Gastroesophageal sphincter (tissue), 4 donors: ENCODE data around the gene BCL2L2. TPM values are rescaled to one million over a fixed set of nuclear protein-coding genes. Genes with fewer than 3 reads are reported as not detected.

Experiments used
- ATAC-seq: fragments of 150-250 bp; one replicate; pipeline ENCODE4 v1.9.1; 2016; ENCODE audit warnings: mild to moderate bottlenecking, moderate library complexity
- H3K27ac ChIP-seq, 4 donors: fragments of 200-600 bp; sonication (generic) in 3 of 4; 1 replicate in 3 of 4; 2 replicates in 1 of 4; pipeline ENCODE4 v1.5.1; 2016 to 2019
- H3K27me3 ChIP-seq: fragments of 200-600 bp; sonication (generic); one replicate; pipeline ENCODE4 v1.5.1; 2019
- H3K36me3 ChIP-seq, 2 donors: fragments of 200-600 bp; sonication (generic); one replicate each; pipeline ENCODE4 v1.5.1; 2019; ENCODE audit warnings: control low read depth in 1 of 2
- H3K4me1 ChIP-seq, 3 donors: fragments of 200-600 bp; sonication (generic); 1 replicate in 2 of 3; 2 replicates in 1 of 3; pipeline ENCODE4 v1.5.1; 2016 to 2019; ENCODE audit warnings: control low read depth in 2 of 3
- H3K4me3 ChIP-seq, 2 donors: fragments of 200-600 bp; sonication (generic); one replicate each; pipeline ENCODE4 v1.5.1; 2019; ENCODE audit warnings: mild to moderate bottlenecking in 1 of 2, moderate library complexity in 1 of 2
- H3K9me3 ChIP-seq, 3 donors: fragments of 200-600 bp; sonication (generic); one replicate each; pipeline ENCODE4 v1.5.1; 2017 to 2019; ENCODE audit warnings: control low read depth in 2 of 3
- CTCF ChIP-seq, 4 experiments: fragments of 200-600 bp in 2 of 4; fragments of 450-650 bp in 2 of 4; sonication (generic) in 1 of 4; IDR thresholded peaks; one replicate each; pipeline ENCODE4 v1.5.1; 2017 to 2019; ENCODE audit warnings: antibody characterized with exemption in 4 of 4, mild to moderate bottlenecking in 2 of 4, moderate library complexity in 2 of 4
- EP300 ChIP-seq: sonication (generic); formaldehyde crosslinking; IDR thresholded peaks from one replicate; pipeline ENCODE4 v1.6.1; 2017; ENCODE audit warnings: antibody characterized with exemption, mild to moderate bottlenecking
- POLR2A ChIP-seq, 2 donors: fragments of 450-650 bp; IDR thresholded peaks; one replicate each; pipeline ENCODE4 v1.6.1; 2017; ENCODE audit warnings: antibody characterized with exemption in 2 of 2, mild to moderate bottlenecking in 2 of 2, moderate library complexity in 1 of 2
- POLR2AphosphoS5 ChIP-seq: sonication (generic); formaldehyde crosslinking; IDR thresholded peaks from one replicate; pipeline ENCODE4 v1.6.1; 2017; ENCODE audit warnings: antibody characterized with exemption
- WGBS, 2 donors: methylation state at CpG; one replicate each; pipeline ENCODE4 v1.1.5; 2018; ENCODE audit warnings: low coverage in 1 of 2; 5-methylcytosine and 5-hydroxymethylcytosine counted together
- total RNA-seq, 4 donors: library from RNA; depleted of rRNA; stranded (reverse); fragments of >200 nt; gene quantifications; one replicate each; pipeline ENCODE4 v1.1.0, GENCODE V29; 2016

BCL2L2 gene
- total RNA-seq, 4 donors from 2014 or later = 99.1 to 157 (median 117) TPM

- Histone ChIP-seq H3K27ac (peak within 1 kb of the TSS; percentile 91 to 99 (median 98)), H3K4me1 (peaks cover 4 to 31% (median 11%) of the 10 kb centered on the region in 3 donors), H3K36me3 (peaks cover 4 to 38% of the 10 kb centered on the region in 2 donors), H3K27me3 (no peaks in the 10 kb centered on the region), H3K9me3 (no peaks in the 10 kb centered on the region), H3K4me3 (peak within 1 kb of the TSS; percentile 90 to 98)
- 7 to 100% methylated on average over 1 to 15 of the region's 63 CpGs for WGBS, 2 donors
- ATAC-seq = peak; percentile 95
- peak; percentile 6 to 64 for TF ChIP-seq POLR2A (IDR thresholded peaks at IDR 0.05)
- TF ChIP-seq POLR2AphosphoS5 = peak; percentile 86
- no peak for TF ChIP-seq EP300
- TF ChIP-seq CTCF (IDR thresholded peaks at IDR 0.05) = no peak
These were observed 14.2 kb downstream of the BCL2L2 start, which contains the start of gene PABPN1 for GRCh38 chr14:23320584-23321571. Gene PABPN1 (plus strand): TSS chr14:23321457. CDS start chr14:23321470, 13 bp downstream.

- Histone ChIP-seq H3K27ac (peak overlapping the region; percentile 91 to 99 (median 98)), H3K4me3 (peak overlapping the region; percentile 90 to 98), H3K9me3 (no peaks in the 10 kb centered on the region), H3K36me3 (peaks cover 4 to 37% of the 10 kb centered on the region in 2 donors), H3K27me3 (no peaks in the 10 kb centered on the region), H3K4me1 (peaks cover 4 to 31% (median 11%) of the 10 kb centered on the region in 3 donors)
- peak; percentile 2 for ATAC-seq
- WGBS, 2 donors = 0 to 1% methylated on average over 14 to 24 of the region's 64 CpGs
- no peak for TF ChIP-seq POLR2AphosphoS5
- TF ChIP-seq POLR2A (IDR thresholded peaks at IDR 0.05) = no peak
- TF ChIP-seq EP300 = no peak
- TF ChIP-seq CTCF (IDR thresholded peaks at IDR 0.05) = peak in 1 of 4 experiments; percentile 21
These were observed 15.2 kb downstream of the BCL2L2 start for GRCh38 chr14:23321572-23322547.

- TF ChIP-seq POLR2AphosphoS5 = no peak
- no peak for TF ChIP-seq CTCF (IDR thresholded peaks at IDR 0.05)
- TF ChIP-seq EP300 = no peak
- no peak for TF ChIP-seq POLR2A (IDR thresholded peaks at IDR 0.05)
- H3K4me3 ChIP-seq = peak overlapping the region; percentile 90 to 98
- no peaks in the 10 kb centered on the region for H3K9me3 ChIP-seq
- H3K27me3 ChIP-seq = no peaks in the 10 kb centered on the region
- peaks cover 4 to 36% of the 10 kb centered on the region in 2 donors for H3K36me3 ChIP-seq
- no peak for ATAC-seq
- H3K4me1 ChIP-seq = peaks cover 4 to 35% (median 11%) of the 10 kb centered on the region in 3 donors
- WGBS, 2 donors = 27 to 35% methylated on average over 8 to 10 of the region's 10 CpGs
- peak overlapping the region in 2 of 4 donors; percentile 8 to 99 for H3K27ac ChIP-seq
These were observed 16.2 kb downstream of the BCL2L2 start for GRCh38 chr14:23322568-23323517.

GRCh38 chr14:23323838-23324454 is 17.3 kb downstream of the BCL2L2 start:
- H3K4me1 ChIP-seq = peaks cover 4 to 36% (median 11%) of the 10 kb centered on the region in 3 donors
- H3K36me3 ChIP-seq = peaks cover 4 to 36% of the 10 kb centered on the region in 2 donors
- H3K9me3 ChIP-seq = no peaks in the 10 kb centered on the region
- H3K27me3 ChIP-seq = no peaks in the 10 kb centered on the region
- WGBS, 2 donors = 85 to 93% methylated on average over 2 to 9 of the region's 18 CpGs
- TF ChIP-seq EP300 (no peak), POLR2A (IDR thresholded peaks at IDR 0.05) (no peak), CTCF (IDR thresholded peaks at IDR 0.05) (no peak), POLR2AphosphoS5 (no peak)
- no peak overlapping the region for H3K27ac ChIP-seq
- no peak for ATAC-seq
- H3K4me3 ChIP-seq = no peak overlapping the region
